SK-N-MC (cell line): Measurements from ENCODE around the gene SDE2.
"Not testable (repeated sequence)": the region's sequence is repeated elsewhere in the genome, so short reads cannot be mapped to it uniquely, and the experiment has no call there.

Experiments used
- EZH2 ChIP-seq: fragments of 200-600 bp; sonication (generic); IDR thresholded peaks from one replicate; pipeline ENCODE4 v1.6.1; 2017; ENCODE audit warnings: antibody characterized with exemption
- FOXP2 ChIP-seq: optimal IDR thresholded peaks from 2 replicates; pipeline ENCODE3; 2011; ENCODE audit warnings: mild to moderate bottlenecking, moderate library complexity; ENCODE audit not compliant: insufficient read depth; ENCODE audit errors: extremely low read length, control extremely low read depth
- POLR2AphosphoS5 ChIP-seq: IDR thresholded peaks from 2 replicates; pipeline ENCODE4 v1.6.1; 2012; ENCODE audit warnings: mild to moderate bottlenecking, low read depth, low read length, borderline replicate concordance

GRCh38 chr1:226000493-226001081 is 1.4 kb upstream of the SDE2 start:
- not testable (repeated sequence) for TF ChIP-seq POLR2AphosphoS5, EZH2, FOXP2
